GM19025 (cell line): ENCODE data around the gene FAH.

ENCODE experiments used
- ATAC-seq: cut with Tn5 transposase; IDR thresholded peaks from one replicate; pipeline ENCODE4 v1.9.1; 2021; ENCODE audit warnings: mild to moderate bottlenecking, low read depth, moderate library complexity; ENCODE audit not compliant: unreplicated experiment

FAH gene

GRCh38 chr15:80191897-80192595 lies 39.2 kb downstream of the FAH start:
- no peak for ATAC-seq

GRCh38 chr15:80194186-80194585 lies 41.4 kb downstream of the FAH start:
- ATAC-seq = no peak

GRCh38 chr15:80194914-80195313 lies 42.1 kb downstream of the FAH start:
- no peak for ATAC-seq

GRCh38 chr15:80199366-80199765 lies 46.6 kb downstream of the FAH start:
- ATAC-seq = no peak

- no peak for ATAC-seq
These were observed 47.1 kb downstream of the FAH start for GRCh38 chr15:80199869-80200268.

GRCh38 chr15:80201256-80202015 lies 48.6 kb downstream of the FAH start:
- ATAC-seq = no peak

GRCh38 chr15:80202016-80202315 lies 49.2 kb downstream of the FAH start:
- no peak for ATAC-seq

GRCh38 chr15:80202641-80203360 lies 50.0 kb downstream of the FAH start:
- no peak for ATAC-seq

GRCh38 chr15:80203361-80203885 lies 50.6 kb downstream of the FAH start:
- no peak for ATAC-seq

- no peak for ATAC-seq
These were observed 51.4 kb downstream of the FAH start for GRCh38 chr15:80204231-80204630.

- no peak for ATAC-seq
These were observed 55.1 kb downstream of the FAH start for GRCh38 chr15:80207887-80208286.

- no peak for ATAC-seq
These were observed 56.2 kb downstream of the FAH start for GRCh38 chr15:80208758-80209734.

- no peak for ATAC-seq
These were observed 58.1 kb downstream of the FAH start for GRCh38 chr15:80210611-80211573.

- ATAC-seq = no peak
These were observed 59.2 kb downstream of the FAH start for GRCh38 chr15:80211976-80212375.

- ATAC-seq = no peak
These were observed 62.1 kb downstream of the FAH start for GRCh38 chr15:80214910-80215309.

- ATAC-seq = no peak
These were observed 63.3 kb downstream of the FAH start for GRCh38 chr15:80216141-80216540.

- no peak for ATAC-seq
These were observed 64.1 kb downstream of the FAH start for GRCh38 chr15:80216911-80217310.

- no peak for ATAC-seq
These were observed 64.6 kb downstream of the FAH start for GRCh38 chr15:80217327-80217900.

GRCh38 chr15:80219955-80220354 lies 67.2 kb downstream of the FAH start:
- ATAC-seq = no peak
